ENCODE data around the gene PRKCZ. TPM values are rescaled to one million over a fixed set of nuclear protein-coding genes. Genes with fewer than 3 reads are reported as not detected.

PRKCZ gene
- total RNA-seq, 1 experiment from 2014 or later, result 36.0 TPM

GRCh38 chr1:2039251-2039650 is 11.0 kb upstream of the PRKCZ start:
- Histone ChIP-seq H3K36me3 (ENCODE audit: low read depth) (no peaks in the 10 kb centered on the region), H3K27ac (no peak overlapping the region), H3K4me2 (no peak overlapping the region), H3K4me3 (no peak overlapping the region), H3K4me1 (replicated peaks; ENCODE audit: insufficient read depth) (no peaks in the 10 kb centered on the region), H4K20me1 (ENCODE audit: insufficient read depth) (no peaks in the 10 kb centered on the region), H3K9me2 (ENCODE audit: insufficient read depth) (no peaks in the 10 kb centered on the region), H2AFZ (no peak overlapping the region), H3K79me2 (ENCODE audit: low read depth) (no peaks in the 10 kb centered on the region), H3K9me3 (ENCODE audit: insufficient read depth, low read depth) (no peaks in the 10 kb centered on the region), H3K27me3 (ENCODE audit: insufficient read depth, low read depth) (peaks cover 71% of the 10 kb centered on the region), H3F3A (ENCODE audit: insufficient read depth, low read depth) (no peaks in the 10 kb centered on the region)
- ChIA-PET CTCF (no interaction called here), POLR2A (ENCODE audit: unreplicated experiment) (no interaction called here)
- no peak for DNase-seq
- TF ChIP-seq CTCF (conservative IDR thresholded peaks at IDR 0.05) (no peak), EZH2 (IDR thresholded peaks at IDR 0.05; ENCODE audit: low read depth) (no peak)
- BruUV-seq (replicated peaks), result no TSS peak
- intact Hi-C loops (cut with micrococcal nuclease; ENCODE audit: unreplicated experiment), result no loop called here

GRCh38 chr1:2041305-2041704 is 8.9 kb upstream of the PRKCZ start:
- CTCF ChIA-PET, result interaction anchor here (0.6 kb wide), 1 partner anchor 1379 kb away, joined by 3 read pairs; no protein-coding TSS in a partner anchor
- intact Hi-C loops (cut with micrococcal nuclease; ENCODE audit: unreplicated experiment), result no loop called here
- no TSS peak for BruUV-seq (replicated peaks)

GRCh38 chr1:2041887-2042286 is 8.3 kb upstream of the PRKCZ start:
- Histone ChIP-seq H3K4me2 (no peak overlapping the region), H2AFZ (no peak overlapping the region), H3K9me3 (ENCODE audit: insufficient read depth, low read depth) (no peaks in the 10 kb centered on the region), H3K9me2 (ENCODE audit: insufficient read depth) (no peaks in the 10 kb centered on the region), H3K4me3 (no peak overlapping the region), H3K79me2 (ENCODE audit: low read depth) (no peaks in the 10 kb centered on the region), H3K27ac (no peak overlapping the region), H3F3A (ENCODE audit: insufficient read depth, low read depth) (peaks cover 12% of the 10 kb centered on the region; the same call in 1 of the 2 replicates), H3K36me3 (ENCODE audit: low read depth) (no peaks in the 10 kb centered on the region), H4K20me1 (ENCODE audit: insufficient read depth) (no peaks in the 10 kb centered on the region), H3K4me1 (replicated peaks; ENCODE audit: insufficient read depth) (no peaks in the 10 kb centered on the region), H3K27me3 (ENCODE audit: insufficient read depth, low read depth) (peaks cover 48% of the 10 kb centered on the region)
- CTCF ChIA-PET, result no interaction called here
- intact Hi-C loops (cut with micrococcal nuclease; ENCODE audit: unreplicated experiment), result no loop called here
- DNase-seq, result no peak
- no peak for TF ChIP-seq EZH2 (IDR thresholded peaks at IDR 0.05; ENCODE audit: low read depth)
- no peak for TF ChIP-seq CTCF (conservative IDR thresholded peaks at IDR 0.05)
- POLR2A ChIA-PET (ENCODE audit: unreplicated experiment), result no interaction called here
- no TSS peak for BruUV-seq (replicated peaks)

More at GRCh38 chr1:2041305-2041704, 8.9 kb upstream of the PRKCZ start:
- no peaks in the 10 kb centered on the region for H3K9me2 ChIP-seq (ENCODE audit: insufficient read depth)
- H3K79me2 ChIP-seq (ENCODE audit: low read depth), result no peaks in the 10 kb centered on the region
- TF ChIP-seq EZH2 (IDR thresholded peaks at IDR 0.05; ENCODE audit: low read depth), result no peak
- no peak for TF ChIP-seq CTCF (conservative IDR thresholded peaks at IDR 0.05)
- H3K4me2 ChIP-seq, result no peak overlapping the region
- peaks cover 52% of the 10 kb centered on the region for H3K27me3 ChIP-seq (ENCODE audit: insufficient read depth, low read depth)
- H3F3A ChIP-seq (ENCODE audit: insufficient read depth, low read depth), result peaks cover 12% of the 10 kb centered on the region; the same call in 1 of the 2 replicates
- DNase-seq, result no peak
- no peaks in the 10 kb centered on the region for H3K4me1 ChIP-seq (replicated peaks; ENCODE audit: insufficient read depth)
- POLR2A ChIA-PET (ENCODE audit: unreplicated experiment), result no interaction called here
- no peak overlapping the region for H2AFZ ChIP-seq
- no peaks in the 10 kb centered on the region for H3K36me3 ChIP-seq (ENCODE audit: low read depth)
- H3K9me3 ChIP-seq (ENCODE audit: insufficient read depth, low read depth), result no peaks in the 10 kb centered on the region
- H4K20me1 ChIP-seq (ENCODE audit: insufficient read depth), result no peaks in the 10 kb centered on the region
- no peak overlapping the region for H3K27ac ChIP-seq
- no peak overlapping the region for H3K4me3 ChIP-seq

Data from PC-9 (cell line).